HFF-Myc (cell line): ENCODE data around the gene MED25.

Experiments
- DNase-seq: peaks from one replicate; pipeline ENCODE4 v3.0.0-alpha.2; 2011; ENCODE audit warnings: low read depth; ENCODE audit errors: extremely low read depth
- H3K4me3 ChIP-seq: replicated peaks from 2 replicates; pipeline ENCODE4 v1.5.1; 2011; ENCODE audit warnings: low read depth, mild to moderate bottlenecking, control low read depth, low read length
- TF ChIP-seq, protein P1 (sequence below): IDR thresholded peaks from 2 replicates; pipeline ENCODE4 v1.5.1; 2012; ENCODE audit warnings: mild to moderate bottlenecking, low read depth, low read length, control low read depth; ENCODE audit errors: missing control alignments

Gene MED25

DNA sequence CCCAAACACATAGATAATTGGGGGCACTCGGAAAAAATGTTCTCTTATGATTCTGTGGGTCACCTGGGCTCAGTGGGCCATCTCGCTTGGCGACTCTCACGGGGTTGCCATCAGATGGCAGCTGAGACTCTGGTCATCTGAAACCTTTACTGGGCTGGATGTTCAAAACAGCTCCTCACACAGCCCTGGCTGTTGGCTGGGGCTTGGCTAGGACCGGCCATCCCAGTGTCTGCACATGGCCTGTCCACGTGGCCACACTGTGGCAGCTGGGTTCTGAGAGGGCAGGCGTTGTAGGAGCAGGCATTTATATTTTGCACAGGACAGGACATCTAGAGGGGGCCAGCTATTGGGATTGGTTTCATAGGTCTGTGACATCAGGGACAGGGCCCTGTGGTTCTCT lies 15.5 kb downstream of the MED25 start:
- no peak overlapping the region for H3K4me3 ChIP-seq
- no peak for DNase-seq
- TF ChIP-seq, protein P1, sequence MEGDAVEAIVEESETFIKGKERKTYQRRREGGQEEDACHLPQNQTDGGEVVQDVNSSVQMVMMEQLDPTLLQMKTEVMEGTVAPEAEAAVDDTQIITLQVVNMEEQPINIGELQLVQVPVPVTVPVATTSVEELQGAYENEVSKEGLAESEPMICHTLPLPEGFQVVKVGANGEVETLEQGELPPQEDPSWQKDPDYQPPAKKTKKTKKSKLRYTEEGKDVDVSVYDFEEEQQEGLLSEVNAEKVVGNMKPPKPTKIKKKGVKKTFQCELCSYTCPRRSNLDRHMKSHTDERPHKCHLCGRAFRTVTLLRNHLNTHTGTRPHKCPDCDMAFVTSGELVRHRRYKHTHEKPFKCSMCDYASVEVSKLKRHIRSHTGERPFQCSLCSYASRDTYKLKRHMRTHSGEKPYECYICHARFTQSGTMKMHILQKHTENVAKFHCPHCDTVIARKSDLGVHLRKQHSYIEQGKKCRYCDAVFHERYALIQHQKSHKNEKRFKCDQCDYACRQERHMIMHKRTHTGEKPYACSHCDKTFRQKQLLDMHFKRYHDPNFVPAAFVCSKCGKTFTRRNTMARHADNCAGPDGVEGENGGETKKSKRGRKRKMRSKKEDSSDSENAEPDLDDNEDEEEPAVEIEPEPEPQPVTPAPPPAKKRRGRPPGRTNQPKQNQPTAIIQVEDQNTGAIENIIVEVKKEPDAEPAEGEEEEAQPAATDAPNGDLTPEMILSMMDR = no peak

DNA sequence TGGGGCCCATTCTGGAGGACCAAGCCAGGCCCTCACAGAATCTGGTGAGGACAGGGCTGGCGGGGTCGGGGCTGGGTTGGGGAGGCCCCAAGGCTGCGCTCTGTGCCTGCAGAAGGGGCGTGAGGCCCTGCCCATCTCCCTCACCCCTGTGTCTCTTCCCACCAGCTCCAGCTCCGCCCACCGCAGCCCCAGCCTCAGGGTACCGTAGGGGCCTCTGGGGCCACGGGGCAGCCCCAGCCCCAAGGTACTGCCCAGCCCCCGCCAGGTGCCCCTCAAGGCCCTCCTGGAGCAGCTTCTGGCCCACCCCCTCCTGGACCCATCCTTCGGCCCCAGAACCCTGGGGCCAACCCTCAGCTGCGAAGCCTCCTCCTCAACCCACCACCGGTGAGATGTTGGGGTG lies 17.5 kb downstream of the MED25 start:
- TF ChIP-seq, protein P1 = no peak
- DNase-seq = no peak
- no peak overlapping the region for H3K4me3 ChIP-seq

DNA sequence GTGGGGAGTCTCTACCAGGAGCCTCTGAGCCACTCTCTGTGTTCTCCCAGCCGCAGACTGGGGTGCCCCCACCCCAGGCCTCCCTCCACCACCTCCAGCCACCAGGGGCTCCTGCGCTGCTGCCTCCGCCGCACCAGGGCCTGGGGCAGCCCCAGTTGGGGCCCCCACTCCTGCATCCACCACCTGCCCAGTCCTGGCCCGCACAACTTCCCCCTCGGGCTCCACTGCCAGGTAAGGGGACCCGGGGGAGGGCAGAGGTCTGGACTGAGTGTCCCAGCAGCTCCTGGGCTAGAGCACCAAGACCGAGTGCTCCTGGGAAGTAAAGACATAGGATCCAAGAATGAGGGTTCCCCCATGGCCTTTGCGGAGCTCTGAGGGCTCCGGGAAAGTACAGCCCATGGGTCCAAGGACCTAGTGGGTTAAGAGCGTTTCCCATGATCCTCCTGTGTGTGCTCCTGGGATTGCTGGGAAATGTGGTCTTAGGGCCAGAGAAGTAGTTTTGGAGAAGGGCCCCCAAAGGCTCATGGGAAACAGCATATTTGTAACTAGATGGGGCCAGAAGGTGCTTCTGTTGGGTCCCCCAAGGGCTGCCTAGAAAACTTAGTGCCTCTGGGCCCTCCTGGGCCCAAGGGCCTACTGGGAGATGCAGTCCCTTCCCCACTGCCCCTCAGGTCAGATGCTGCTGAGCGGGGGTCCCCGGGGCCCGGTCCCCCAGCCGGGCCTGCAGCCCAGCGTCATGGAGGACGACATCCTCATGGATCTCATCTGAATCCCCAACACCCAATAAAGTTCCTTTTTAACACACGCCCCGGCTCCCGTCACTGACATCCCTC lies 18.3 kb downstream of the MED25 start:
- no peak for DNase-seq
- TF ChIP-seq, protein P1 = no peak
- H3K4me3 ChIP-seq = no peak overlapping the region

DNA sequence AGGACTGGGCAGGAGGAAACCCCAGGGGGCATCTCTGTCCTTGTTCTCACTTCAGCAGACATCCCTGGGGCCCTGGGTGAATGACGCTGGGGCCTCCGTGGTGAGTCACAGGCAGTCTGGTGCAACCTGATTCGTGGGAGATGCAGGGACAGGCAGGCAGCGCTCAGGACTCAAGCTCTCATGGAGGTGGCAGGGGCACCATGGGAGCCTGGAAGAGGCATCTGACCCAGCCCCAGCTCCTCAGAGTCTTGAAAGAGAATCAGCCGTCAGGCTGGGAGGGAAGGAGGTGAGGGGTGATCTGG lies 18.9 kb downstream of the MED25 start:
- no peak overlapping the region for H3K4me3 ChIP-seq
- no peak for DNase-seq
- TF ChIP-seq, protein P1 = no peak

DNA sequence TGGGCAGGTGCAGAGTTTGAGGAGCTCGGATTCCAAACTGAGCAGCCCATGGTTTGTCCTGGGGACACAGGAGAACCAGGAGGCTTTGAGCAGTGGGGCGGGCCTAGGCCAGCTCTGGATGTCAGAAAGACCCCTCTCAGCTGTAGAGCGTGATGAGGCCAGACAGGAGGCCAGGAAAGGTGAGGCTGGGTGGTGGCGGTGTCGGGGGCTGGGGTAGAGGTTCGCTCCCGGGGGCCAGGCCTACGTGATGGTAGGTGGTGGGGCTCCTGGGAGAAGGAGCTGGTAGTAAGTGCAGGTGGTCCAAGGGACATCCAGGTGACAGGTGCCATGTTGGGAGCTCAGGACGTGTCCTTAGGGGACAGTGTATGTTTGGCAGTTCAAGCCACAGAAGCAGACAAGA lies 19.3 kb downstream of the MED25 start:
- TF ChIP-seq, protein P1 = no peak
- DNase-seq = no peak

DNA sequence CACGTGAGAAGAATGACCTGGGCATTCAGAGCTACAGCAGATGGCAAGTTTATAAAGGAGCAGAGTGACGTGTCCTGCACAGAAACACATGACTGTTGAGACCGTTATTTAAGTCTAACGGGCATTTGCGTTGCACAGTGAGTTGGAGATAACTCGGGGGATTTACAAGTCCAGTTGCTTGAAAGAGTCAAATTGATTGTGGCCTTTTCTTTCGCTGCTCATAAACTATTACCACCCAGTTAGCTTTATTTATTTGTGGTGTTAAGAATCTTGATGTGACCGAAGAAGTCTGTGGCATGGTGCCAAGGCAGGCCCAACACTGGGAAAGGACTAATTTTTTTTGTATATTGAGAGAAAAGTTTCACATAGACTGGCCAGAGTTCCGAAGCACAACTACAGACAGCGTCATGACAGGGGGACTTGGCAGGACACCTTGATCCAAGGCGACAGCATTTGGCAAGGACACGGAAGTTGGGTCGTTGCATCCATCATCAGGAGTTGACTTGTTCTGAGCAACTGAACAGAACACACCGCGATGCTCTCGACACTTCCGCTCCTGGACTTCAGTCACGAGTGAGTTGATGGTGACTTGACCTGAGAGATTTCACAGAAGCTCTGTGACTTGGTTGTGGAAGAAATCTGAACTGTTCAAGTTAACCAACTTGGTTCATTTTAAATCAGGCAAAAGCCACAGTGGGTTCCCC lies 20.9 kb downstream of the MED25 start:
- DNase-seq = no peak
- H3K4me3 ChIP-seq = no peak overlapping the region
- TF ChIP-seq, protein P1 = no peak

More for the DNA sequence above, 19.3 kb downstream of the MED25 start:
- H3K4me3 ChIP-seq = no peak overlapping the region
